IPS-20b (cell line): Measurements from ENCODE around the gene KCNN4.
"Not testable (repeated sequence)": the region's sequence is repeated elsewhere in the genome, so short reads cannot be mapped to it uniquely, and the experiment has no call there.

Source experiments
- H3K27ac ChIP-seq: one replicate; pipeline ENCODE4 v1.5.1; 2013; ENCODE audit warnings: low read length
- H3K27me3 ChIP-seq: 2 replicates; pipeline ENCODE4 v1.6.1; 2013; ENCODE audit warnings: mild to moderate bottlenecking, low read length, inconsistent platforms; ENCODE audit not compliant: insufficient read depth
- H3K36me3 ChIP-seq: 2 replicates; pipeline ENCODE4 v1.6.1; 2013; ENCODE audit warnings: low read depth, mild to moderate bottlenecking, inconsistent platforms, low read length, moderate library complexity; ENCODE audit not compliant: insufficient read depth
- H3K4me1 ChIP-seq: 2 replicates; pipeline ENCODE4 v1.6.1; 2013; ENCODE audit warnings: mild to moderate bottlenecking, control low read depth, inconsistent platforms, low read length, moderate library complexity; ENCODE audit not compliant: insufficient read depth
- H3K4me3 ChIP-seq: 2 replicates; pipeline ENCODE4 v1.5.1; 2013; ENCODE audit warnings: mild to moderate bottlenecking, low read length, inconsistent platforms
- H3K9ac ChIP-seq: 2 replicates; pipeline ENCODE4 v1.6.1; 2013; ENCODE audit warnings: low read depth, mild to moderate bottlenecking, inconsistent platforms, low read length, moderate library complexity
- H3K9me3 ChIP-seq: 2 replicates; pipeline ENCODE4 v1.6.1; 2013; ENCODE audit warnings: mild to moderate bottlenecking, low read depth, low read length, inconsistent platforms; ENCODE audit not compliant: insufficient read depth

The KCNN4 gene

GRCh38 chr19:43767818-43768217, 13.0 kb downstream of the KCNN4 start:
- Histone ChIP-seq H3K4me3 (no peak overlapping the region), H3K27me3 (peaks cover 39% of the 10 kb centered on the region), H3K9me3 (no peaks in the 10 kb centered on the region), H3K4me1 (no peaks in the 10 kb centered on the region), H3K9ac (no peak overlapping the region), H3K36me3 (no peaks in the 10 kb centered on the region), H3K27ac (no peak overlapping the region)

- no peak overlapping the region for H3K4me3 ChIP-seq
- H3K9ac ChIP-seq, result no peak overlapping the region
- no peaks in the 10 kb centered on the region for H3K4me1 ChIP-seq
- H3K9me3 ChIP-seq, result no peaks in the 10 kb centered on the region
- peaks cover 34% of the 10 kb centered on the region for H3K27me3 ChIP-seq
- no peaks in the 10 kb centered on the region for H3K36me3 ChIP-seq
- no peak overlapping the region for H3K27ac ChIP-seq
Observed at GRCh38 chr19:43767316-43767715, 13.5 kb downstream of the KCNN4 start.

- Histone ChIP-seq H3K27me3 (peaks cover 27% of the 10 kb centered on the region), H3K9ac (no peak overlapping the region), H3K36me3 (no peaks in the 10 kb centered on the region), H3K4me3 (no peak overlapping the region), H3K27ac (no peak overlapping the region), H3K9me3 (no peaks in the 10 kb centered on the region), H3K4me1 (no peaks in the 10 kb centered on the region)
Observed at GRCh38 chr19:43766755-43767043, 14.1 kb downstream of the KCNN4 start.

- H3K9ac ChIP-seq, result no peak overlapping the region
- H3K9me3 ChIP-seq, result no peaks in the 10 kb centered on the region
- H3K36me3 ChIP-seq, result no peaks in the 10 kb centered on the region
- H3K4me1 ChIP-seq, result no peaks in the 10 kb centered on the region
- H3K27me3 ChIP-seq, result peaks cover 13% of the 10 kb centered on the region
- no peak overlapping the region for H3K27ac ChIP-seq
- no peak overlapping the region for H3K4me3 ChIP-seq
Observed at GRCh38 chr19:43765109-43765876, 15.5 kb downstream of the KCNN4 start.

- H3K4me1 ChIP-seq, H3K9me3 ChIP-seq, H3K27me3 ChIP-seq, H3K9ac ChIP-seq, H3K4me3 ChIP-seq, H3K36me3 ChIP-seq, H3K27ac ChIP-seq: not testable (repeated sequence)
Observed at GRCh38 chr19:43764684-43765083, 16.1 kb downstream of the KCNN4 start.

- no peaks in the 10 kb centered on the region for H3K27me3 ChIP-seq
- H3K9me3 ChIP-seq, result no peaks in the 10 kb centered on the region
- no peak overlapping the region for H3K4me3 ChIP-seq
- 0 out of 2 replicates have a peak, but pooled peaks cover 5% of the 10 kb centered on the region for H3K4me1 ChIP-seq
- H3K9ac ChIP-seq, result no peak overlapping the region
- no peaks in the 10 kb centered on the region for H3K36me3 ChIP-seq
- H3K27ac ChIP-seq, result no peak overlapping the region
Observed at GRCh38 chr19:43763473-43763939, 17.3 kb downstream of the KCNN4 start.

- no peaks in the 10 kb centered on the region for H3K36me3 ChIP-seq
- H3K4me3 ChIP-seq, result no peak overlapping the region
- no peak overlapping the region for H3K27ac ChIP-seq
- no peaks in the 10 kb centered on the region for H3K27me3 ChIP-seq
- no peaks in the 10 kb centered on the region for H3K9me3 ChIP-seq
- 0 out of 2 replicates have a peak, but pooled peaks cover 5% of the 10 kb centered on the region for H3K4me1 ChIP-seq
- H3K9ac ChIP-seq, result no peak overlapping the region
Observed at GRCh38 chr19:43762814-43763213, 18.0 kb downstream of the KCNN4 start.

GRCh38 chr19:43760941-43761340, 19.8 kb downstream of the KCNN4 start:
- no peaks in the 10 kb centered on the region for H3K9me3 ChIP-seq
- no peak overlapping the region for H3K4me3 ChIP-seq
- H3K9ac ChIP-seq, result no peak overlapping the region
- 0 out of 2 replicates have a peak, but pooled peaks cover 7% of the 10 kb centered on the region for H3K4me1 ChIP-seq
- no peak overlapping the region for H3K27ac ChIP-seq
- no peaks in the 10 kb centered on the region for H3K27me3 ChIP-seq
- no peaks in the 10 kb centered on the region for H3K36me3 ChIP-seq

- Histone ChIP-seq H3K36me3 (no peaks in the 10 kb centered on the region), H3K9me3 (no peaks in the 10 kb centered on the region), H3K27ac (no peak overlapping the region), H3K4me1 (0 out of 2 replicates have a peak, but pooled peaks cover 7% of the 10 kb centered on the region), H3K27me3 (no peaks in the 10 kb centered on the region), H3K9ac (no peak overlapping the region), H3K4me3 (no peak overlapping the region)
Observed at GRCh38 chr19:43759515-43759914, 21.3 kb downstream of the KCNN4 start.

- peaks cover 12% of the 10 kb centered on the region; the same call in 1 of the 2 replicates for H3K4me1 ChIP-seq
- no peaks in the 10 kb centered on the region for H3K27me3 ChIP-seq
- peak overlapping the region; percentile 96 for H3K9ac ChIP-seq
- peak overlapping the region; percentile 75 for H3K27ac ChIP-seq
- H3K4me3 ChIP-seq, result peak overlapping the region; percentile 89
- no peaks in the 10 kb centered on the region for H3K9me3 ChIP-seq
- H3K36me3 ChIP-seq, result peaks cover 14% of the 10 kb centered on the region
Observed at GRCh38 chr19:43755256-43755801, 25.4 kb downstream of the KCNN4 start.

- Histone ChIP-seq H3K27ac (peak within 1 kb of the TSS; percentile 75), H3K9me3 (no peaks in the 10 kb centered on the region), H3K27me3 (no peaks in the 10 kb centered on the region), H3K36me3 (peaks cover 20% of the 10 kb centered on the region), H3K4me1 (peaks cover 11% of the 10 kb centered on the region; the same call in 1 of the 2 replicates), H3K9ac (peak within 1 kb of the TSS; percentile 96), H3K4me3 (peak within 1 kb of the TSS; percentile 89)
Observed at GRCh38 chr19:43754503-43755255, 26.1 kb downstream of the KCNN4 start, which contains the start of gene SMG9. Gene SMG9, minus strand, starts transcription at chr19:43754962. Its CDS starts 4,221 bp downstream, at chr19:43750741.

- H3K27ac ChIP-seq, result peak overlapping the region; percentile 75
- H3K4me3 ChIP-seq, result peak overlapping the region; percentile 89
- peak overlapping the region; percentile 96; the same call in 1 of the 2 replicates for H3K9ac ChIP-seq
- peaks cover 7% of the 10 kb centered on the region; the same call in 1 of the 2 replicates for H3K4me1 ChIP-seq
- H3K9me3 ChIP-seq, result no peaks in the 10 kb centered on the region
- peaks cover 25% of the 10 kb centered on the region for H3K36me3 ChIP-seq
- no peaks in the 10 kb centered on the region for H3K27me3 ChIP-seq
Observed at GRCh38 chr19:43754253-43754502, 26.6 kb downstream of the KCNN4 start.
